SK-N-SH (cell line): ENCODE results near the gene SLC6A11. TPM values are rescaled to one million over a fixed set of nuclear protein-coding genes. Genes with fewer than 3 reads are reported as not detected.

Source experiments
- CTCF ChIA-PET: fragments of 300-600, 350-600 bp; formaldehyde crosslinking; extraction: SDS; loops from one replicate; lab custom pipeline; 2021; lab: Yijun Ruan, JAX
- POLR2A ChIA-PET: fragments of 350-600 bp; sonication (Branson Sonifier 250); formaldehyde crosslinking; extraction: SDS; loops from one replicate; lab custom pipeline; 2020; ENCODE audit warnings: antibody characterized with exemption, inconsistent platforms; lab: Yijun Ruan, JAX
- DNase-seq: peaks from one replicate; pipeline ENCODE4 v3.0.0; 2012
- H2AFZ ChIP-seq: fragments of 200-600 bp; sonication (generic); 2 replicates; pipeline ENCODE4 v1.8.1; 2016; ENCODE audit warnings: antibody characterized with exemption, mild to moderate bottlenecking, low read depth
- H3F3A ChIP-seq: fragments of 200-600 bp; sonication (generic); replicated peaks from 2 replicates; pipeline ENCODE3; 2016; ENCODE audit warnings: antibody characterized with exemption, mild to moderate bottlenecking; ENCODE audit not compliant: insufficient read depth
- H3K27ac ChIP-seq, 2 experiments: fragments of 200-500 bp in 1 of 2; fragments of 200-600 bp in 1 of 2; sonication (Bioruptor generic) in 1 of 2; sonication (generic), shearing (Covaris generic) in 1 of 2; 2 replicates each; pipeline versions ENCODE4 v1.5.1 to v1.6.1; 2014 to 2016; ENCODE audit warnings: low read depth in 2 of 2, inconsistent platforms in 1 of 2, low read length in 1 of 2, mild to moderate bottlenecking in 1 of 2, mixed read lengths in 1 of 2
- H3K27me3 ChIP-seq: fragments of 200-600 bp; sonication (generic), shearing (Covaris generic); 2 replicates; pipeline ENCODE4 v1.6.1; 2016; ENCODE audit warnings: mixed run types; ENCODE audit not compliant: insufficient read depth
- H3K36me3 ChIP-seq, 2 experiments: fragments of 200-500 bp in 1 of 2; fragments of 200-600 bp in 1 of 2; sonication (Bioruptor generic) in 1 of 2; sonication (generic) in 1 of 2; replicated peaks in 1 of 2; 2 replicates each; pipeline versions ENCODE3 to v1.5.1; 2014 to 2016; ENCODE audit warnings: low read length in 1 of 2, mild to moderate bottlenecking in 1 of 2; ENCODE audit not compliant: insufficient read depth in 2 of 2, control insufficient read depth in 1 of 2
- H3K4me1 ChIP-seq, 2 experiments: fragments of 200-500 bp in 1 of 2; fragments of 200-600 bp in 1 of 2; sonication (Bioruptor generic) in 1 of 2; sonication (generic), shearing (Covaris generic) in 1 of 2; 2 replicates each; pipeline versions ENCODE4 v1.5.1 to v1.6.1; 2014 to 2016; ENCODE audit warnings: low read depth in 1 of 2, low read length in 1 of 2, mixed run types in 1 of 2; ENCODE audit not compliant: insufficient read depth in 2 of 2, control insufficient read depth in 1 of 2
- H3K4me2 ChIP-seq: fragments of 200-600 bp; sonication (generic), shearing (Covaris generic); 2 replicates; pipeline ENCODE4 v1.6.1; 2017; ENCODE audit warnings: mixed run types
- H3K4me3 ChIP-seq, 2 experiments: fragments of 200-500 bp in 1 of 2; fragments of 200-600 bp in 1 of 2; sonication (Bioruptor generic) in 1 of 2; sonication (generic), shearing (Covaris generic) in 1 of 2; 2 replicates each; pipeline versions ENCODE4 v1.5.1 to v1.8.1; 2014 to 2016; ENCODE audit warnings: low read depth in 2 of 2, inconsistent platforms in 1 of 2, low read length in 1 of 2, mild to moderate bottlenecking in 1 of 2, mixed read lengths in 1 of 2, moderate library complexity in 1 of 2
- H3K79me2 ChIP-seq: fragments of 200-600 bp; sonication (generic); 2 replicates; pipeline ENCODE4 v1.8.1; 2017; ENCODE audit warnings: mild to moderate bottlenecking; ENCODE audit not compliant: insufficient read depth
- H3K9ac ChIP-seq: fragments of 200-600 bp; sonication (generic); 2 replicates; pipeline ENCODE4 v1.6.1; 2017; ENCODE audit warnings: mixed run types
- H3K9me2 ChIP-seq: fragments of 200-600 bp; sonication (generic); 2 replicates; pipeline ENCODE4 v1.6.1; 2017; ENCODE audit warnings: mixed run types
- H3K9me3 ChIP-seq: fragments of 200-600 bp; sonication (generic); 2 replicates; pipeline ENCODE4 v1.6.1; 2017; ENCODE audit warnings: mixed run types, mild to moderate bottlenecking, moderate library complexity
- H4K20me1 ChIP-seq: fragments of 200-600 bp; sonication (generic); 2 replicates; pipeline ENCODE4 v1.6.1; 2017; ENCODE audit warnings: mild to moderate bottlenecking, mixed run types; ENCODE audit not compliant: insufficient read depth
- ELF1 ChIP-seq: IDR thresholded peaks from 2 replicates; pipeline ENCODE4 v1.4.0; 2012
- EZH2phosphoT487 ChIP-seq: fragments of 200-600 bp; sonication (generic); IDR thresholded peaks from 2 replicates; pipeline ENCODE4 v1.6.1; 2017; ENCODE audit warnings: low read depth, mixed run types, mild to moderate bottlenecking, antibody characterized with exemption, moderate library complexity, borderline replicate concordance
- IRF3 ChIP-seq: fragments of 150-350 bp; IDR thresholded peaks from 2 replicates; pipeline ENCODE4 v1.6.1; 2016; ENCODE audit warnings: mild to moderate bottlenecking, low read depth, low read length
- JUND ChIP-seq: IDR thresholded peaks from 2 replicates; pipeline ENCODE4 v1.4.0; 2012
- MEF2A ChIP-seq: IDR thresholded peaks from 2 replicates; pipeline ENCODE4 v1.4.0; 2012; ENCODE audit warnings: low read depth, borderline replicate concordance
- MXI1 ChIP-seq: IDR thresholded peaks from 2 replicates; pipeline ENCODE4 v1.6.1; 2012; ENCODE audit warnings: mild to moderate bottlenecking, low read depth, low read length, improper control_type of control experiment
- NFIC ChIP-seq: IDR thresholded peaks from 2 replicates; pipeline ENCODE4 v1.4.0; 2012; ENCODE audit warnings: borderline replicate concordance
- POLR2AphosphoS5 ChIP-seq: IDR thresholded peaks from 2 replicates; pipeline ENCODE4 v1.6.1; 2012; ENCODE audit warnings: low read depth, low read length
- RCOR1 ChIP-seq: fragments of 150-350 bp; IDR thresholded peaks from 2 replicates; pipeline ENCODE4 v1.6.1; 2017; ENCODE audit warnings: antibody characterized with exemption, low read length
- SIN3A ChIP-seq: IDR thresholded peaks from 2 replicates; pipeline ENCODE4 v1.6.1; 2012; ENCODE audit warnings: low read depth, mild to moderate bottlenecking, low read length, moderate library complexity, borderline replicate concordance
- SMC3 ChIP-seq: IDR thresholded peaks from 2 replicates; pipeline ENCODE4 v1.6.1; 2012; ENCODE audit warnings: low read depth, low read length, improper control_type of control experiment
- TAF1 ChIP-seq: IDR thresholded peaks from 2 replicates; pipeline ENCODE4 v1.6.1; 2012; ENCODE audit warnings: low read depth, mild to moderate bottlenecking, low read length, moderate library complexity, borderline replicate concordance
- TCF12 ChIP-seq: IDR thresholded peaks from 2 replicates; pipeline ENCODE4 v1.4.0; 2012
- TEAD4 ChIP-seq: IDR thresholded peaks from 2 replicates; pipeline ENCODE4 v1.4.0; 2012; ENCODE audit warnings: mild to moderate bottlenecking, borderline replicate concordance; ENCODE audit not compliant: insufficient read depth
- YY1 ChIP-seq: IDR thresholded peaks from 2 replicates; pipeline ENCODE4 v1.4.0; 2012; ENCODE audit warnings: low read depth, mild to moderate bottlenecking
- WGBS: methylation state at CpG from one replicate; pipeline ENCODE4 v1.1.6; 2017; ENCODE audit warnings: low lambda C conversion rate; 5-methylcytosine and 5-hydroxymethylcytosine counted together
- polyA plus RNA-seq, 3 experiments: library from polyadenylated mRNA; depleted of rRNA; stranded (reverse); fragments of >200 nt; gene quantifications; 2 replicates each; pipeline ENCODE4 v1.2.3, GENCODE V29; 2012
- TF ChIP-seq, protein P1 (sequence below): fragments of 150-350 bp; IDR thresholded peaks from 2 replicates; pipeline ENCODE4 v1.6.1; 2017; ENCODE audit warnings: antibody characterized with exemption, low read length, low read depth, borderline replicate concordance

SLC6A11 gene
- polyA plus RNA-seq, 1 of the 3 experiments (the other 2 are of a cell fraction): 0.03 TPM

DNA sequence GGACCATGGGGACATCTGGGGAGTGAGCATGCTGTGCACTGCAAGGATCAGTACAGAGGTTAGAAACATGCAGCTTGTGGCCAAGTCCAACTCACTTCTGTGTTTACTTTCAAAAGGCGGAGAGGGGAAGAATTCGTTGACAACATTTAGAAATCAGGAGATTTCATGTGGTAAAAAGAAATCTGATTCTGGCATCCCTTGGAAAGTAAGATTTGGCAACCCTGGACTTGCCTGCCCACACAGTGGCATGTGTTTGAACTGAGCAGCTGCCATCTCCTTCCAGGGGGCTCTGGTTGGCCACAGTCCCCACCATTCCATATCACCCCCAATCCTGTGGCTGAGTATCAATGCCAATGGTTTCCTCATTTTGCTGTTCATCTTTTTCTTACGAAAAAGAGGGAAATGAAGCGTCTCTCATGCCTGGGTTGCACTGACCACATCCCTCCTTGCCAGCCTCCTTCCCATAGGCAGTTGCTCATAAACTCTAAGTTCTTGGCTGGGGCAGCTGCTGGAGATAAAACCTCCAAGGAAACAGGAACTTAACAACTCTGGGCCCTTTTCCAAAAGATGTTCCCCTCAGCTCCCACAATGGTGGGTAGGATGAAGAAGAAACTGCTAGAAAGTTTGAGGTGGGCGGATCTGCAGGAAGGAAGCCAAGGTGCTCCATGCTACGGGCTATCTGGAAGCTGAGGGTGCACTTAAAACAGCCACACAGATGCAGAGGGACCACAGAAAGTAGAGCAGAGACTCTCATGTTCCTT, 29.2 kb downstream of the SLC6A11 start:
- no peaks in the 10 kb centered on the region for H3K27me3 ChIP-seq
- TF ChIP-seq JUND (no peak), NFIC (no peak), EZH2phosphoT487 (no peak), MEF2A (no peak), SMC3 (no peak), MXI1 (no peak), SIN3A (no peak), ELF1 (no peak), IRF3 (no peak), TCF12 (no peak), TEAD4 (no peak), TAF1 (no peak), RCOR1 (no peak), POLR2AphosphoS5 (no peak), YY1 (no peak)
- TF ChIP-seq, protein P1, sequence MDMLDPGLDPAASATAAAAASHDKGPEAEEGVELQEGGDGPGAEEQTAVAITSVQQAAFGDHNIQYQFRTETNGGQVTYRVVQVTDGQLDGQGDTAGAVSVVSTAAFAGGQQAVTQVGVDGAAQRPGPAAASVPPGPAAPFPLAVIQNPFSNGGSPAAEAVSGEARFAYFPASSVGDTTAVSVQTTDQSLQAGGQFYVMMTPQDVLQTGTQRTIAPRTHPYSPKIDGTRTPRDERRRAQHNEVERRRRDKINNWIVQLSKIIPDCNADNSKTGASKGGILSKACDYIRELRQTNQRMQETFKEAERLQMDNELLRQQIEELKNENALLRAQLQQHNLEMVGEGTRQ: no peak
- H3K9me3 ChIP-seq: no peaks in the 10 kb centered on the region
- H3K9ac ChIP-seq: no peak overlapping the region
- no peaks in the 10 kb centered on the region for H3F3A ChIP-seq
- H3K4me2 ChIP-seq: no peak overlapping the region
- H3K27ac ChIP-seq: no peak overlapping the region
- H3K4me1 ChIP-seq: no peaks in the 10 kb centered on the region; a peak in 1 of 4 replicates
- H3K4me3 ChIP-seq: no peak overlapping the region
- DNase-seq: no peak
- CTCF ChIA-PET: interaction anchor here (1.1 kb wide), 1 partner anchor 20 kb away, joined by 3 read pairs; no protein-coding TSS in a partner anchor
- H3K9me2 ChIP-seq: no peaks in the 10 kb centered on the region
- no peaks in the 10 kb centered on the region for H4K20me1 ChIP-seq
- 8% methylated on average over 6 of the region's 6 CpGs for WGBS
- no peaks in the 10 kb centered on the region for H3K79me2 ChIP-seq
- no peaks in the 10 kb centered on the region for H3K36me3 ChIP-seq
- no peak overlapping the region for H2AFZ ChIP-seq
- POLR2A ChIA-PET: no interaction called here
